Dermis blood vessel endothelial cell (primary cell): ENCODE data around the gene ABR. TPM values are rescaled to one million over a fixed set of nuclear protein-coding genes. Genes with fewer than 3 reads are reported as not detected.
A peak's percentile ranks its signal among the peaks of the same experiment; 100 is the strongest.
"Not testable (repeated sequence)": the region's sequence is repeated elsewhere in the genome, so short reads cannot be mapped to it uniquely, and the experiment has no call there.

ENCODE experiments used
- DNase-seq: peaks from one replicate; pipeline ENCODE4 v3.0.0; 2010
- total RNA-seq: library from RNA; depleted of rRNA; stranded (reverse); fragments of >200 nt; gene quantifications from 2 replicates; pipeline ENCODE4 v1.2.3, GENCODE V29; 2014

ABR gene
- total RNA-seq, 1 donor from 2014 or later, result 38.5 TPM

- peak; percentile 89 for DNase-seq
These were observed 200.0 kb downstream of the ABR start, which contains the start of gene NXN for GRCh38 chr17:979539-980405. Gene NXN, minus strand, starts transcription at chr17:979776.

- DNase-seq, result no peak
These were observed 200.6 kb downstream of the ABR start for GRCh38 chr17:979212-979538.

- peak; percentile 50 for DNase-seq
These were observed 201.4 kb downstream of the ABR start for GRCh38 chr17:978103-979093.

DNA sequence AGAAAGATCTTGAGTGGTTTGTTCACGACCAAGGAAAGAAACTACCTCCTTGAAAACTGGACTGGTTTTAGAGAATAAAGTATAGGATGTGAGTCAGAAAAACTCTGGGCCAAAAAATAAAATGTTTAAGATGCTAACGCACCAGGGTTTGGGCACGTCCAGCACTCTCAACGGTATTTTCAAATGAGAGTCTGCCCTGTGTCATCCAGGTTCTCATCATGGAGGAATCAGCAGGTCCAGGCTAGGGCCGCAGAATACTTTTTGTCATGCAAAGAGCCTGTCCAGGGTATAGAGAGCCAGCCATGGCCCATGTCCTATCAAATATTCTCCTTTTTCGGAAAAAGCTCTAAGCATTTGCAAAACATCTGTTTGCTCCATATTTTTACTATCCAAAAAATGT is 202.6 kb downstream of the ABR start:
- DNase-seq, result peak; percentile 34

DNA sequence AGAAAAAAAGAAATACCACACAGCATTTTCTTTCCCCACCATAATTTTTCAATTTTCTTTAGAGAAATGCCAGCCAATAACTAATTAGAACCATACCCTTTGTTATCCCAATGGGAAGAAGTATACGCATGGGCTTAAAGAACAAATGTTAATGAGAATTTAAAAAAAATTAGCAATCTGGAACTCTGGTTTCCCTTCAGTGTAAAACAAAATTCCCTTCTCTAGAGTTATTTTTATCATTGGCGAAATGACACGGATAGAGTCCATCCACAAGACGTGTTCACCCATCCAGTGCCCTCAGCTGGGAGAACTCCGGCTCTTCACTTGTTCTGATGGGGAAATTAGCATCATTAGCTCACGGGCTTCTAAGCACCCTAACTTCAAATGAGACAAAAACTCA is 203.5 kb downstream of the ABR start:
- DNase-seq, result no peak

DNA sequence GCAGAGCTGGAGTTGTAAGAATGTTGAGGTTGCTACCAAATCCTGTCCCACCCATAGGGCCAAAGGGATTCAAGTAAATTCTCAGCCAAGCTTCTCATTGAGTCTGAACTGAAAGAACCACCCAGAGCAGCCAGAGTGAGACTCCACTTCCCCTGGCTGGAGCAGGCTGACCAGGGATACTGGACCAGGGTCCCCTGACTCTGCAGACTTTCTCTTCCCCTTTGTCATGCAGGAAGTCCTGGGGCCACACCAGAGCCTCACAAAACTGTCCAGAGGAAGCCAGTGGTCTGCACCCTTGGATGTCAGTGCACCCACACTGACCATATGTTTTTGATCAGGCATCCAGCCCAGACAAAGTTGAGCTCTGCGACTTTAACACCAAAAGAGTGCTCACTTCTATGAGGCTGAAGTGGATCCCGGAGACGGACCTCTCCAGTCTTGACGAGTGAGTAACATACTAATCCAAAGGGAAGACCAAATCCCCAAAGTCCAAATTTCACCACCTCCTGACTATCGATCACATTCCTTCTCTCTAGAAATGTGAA is 204.3 kb downstream of the ABR start:
- DNase-seq, result no peak

- not testable (repeated sequence) for DNase-seq
These were observed 205.0 kb downstream of the ABR start for GRCh38 chr17:974778-975177.

- no peak for DNase-seq
These were observed 206.7 kb downstream of the ABR start for GRCh38 chr17:973053-973452.

- not testable (repeated sequence) for DNase-seq
These were observed 207.9 kb downstream of the ABR start for GRCh38 chr17:971861-972260.

GRCh38 chr17:970364-970763 is 209.4 kb downstream of the ABR start:
- no peak for DNase-seq

DNA sequence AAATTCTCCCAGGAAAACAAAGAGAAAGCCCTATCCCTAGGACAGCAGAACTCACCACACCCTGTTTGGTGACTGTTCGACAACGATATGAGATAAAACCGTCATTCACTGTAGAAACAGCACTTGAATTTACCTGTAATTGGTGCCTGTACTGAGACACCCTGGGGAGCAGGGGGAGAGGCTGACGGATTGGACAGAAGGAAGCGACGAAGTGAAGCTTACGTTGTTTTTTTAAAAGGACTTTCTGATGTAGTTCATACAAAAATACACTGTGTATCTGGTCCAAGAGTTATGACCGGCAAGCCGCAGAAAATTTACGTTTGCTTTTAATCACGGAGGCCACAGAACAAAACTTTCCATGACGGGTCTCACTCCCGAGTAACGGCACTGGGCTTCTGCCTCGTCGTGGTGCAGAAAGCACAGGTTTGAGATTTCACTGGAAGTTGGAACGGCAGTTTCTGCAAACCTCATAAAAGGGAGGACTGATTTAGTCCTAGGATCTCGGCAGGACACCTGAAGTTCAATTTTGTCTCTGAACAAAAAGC is 209.9 kb downstream of the ABR start:
- DNase-seq, result peak; percentile 41

- peak; percentile 36 for DNase-seq
These were observed 210.7 kb downstream of the ABR start for GRCh38 chr17:968812-969730.

- no peak for DNase-seq
These were observed 212.7 kb downstream of the ABR start for GRCh38 chr17:967122-967521.

- no peak for DNase-seq
These were observed 214.3 kb downstream of the ABR start for GRCh38 chr17:965311-965989.

- no peak for DNase-seq
These were observed 214.9 kb downstream of the ABR start for GRCh38 chr17:964876-965275.

DNA sequence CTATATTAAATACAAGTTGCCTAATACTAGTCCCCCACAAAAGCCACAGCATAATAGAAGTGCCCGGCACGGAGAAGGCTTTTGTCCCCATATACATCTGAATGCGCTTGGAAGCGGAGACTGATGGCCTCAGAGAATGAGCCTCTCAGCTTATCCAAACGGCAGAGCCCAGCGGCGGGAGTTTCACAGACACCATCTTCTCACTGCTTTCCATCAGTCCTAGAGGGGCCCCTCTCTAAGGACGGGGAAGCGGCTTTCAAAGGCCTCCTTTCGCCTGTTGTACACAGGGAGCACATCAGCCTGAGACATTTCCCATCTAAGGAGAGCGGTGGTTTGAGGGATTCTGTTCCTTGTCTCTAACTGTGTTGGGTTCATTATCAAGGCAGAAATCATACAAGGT is 217.1 kb downstream of the ABR start:
- DNase-seq, result no peak

- DNase-seq, result no peak
These were observed 217.6 kb downstream of the ABR start for GRCh38 chr17:962166-962565.

DNA sequence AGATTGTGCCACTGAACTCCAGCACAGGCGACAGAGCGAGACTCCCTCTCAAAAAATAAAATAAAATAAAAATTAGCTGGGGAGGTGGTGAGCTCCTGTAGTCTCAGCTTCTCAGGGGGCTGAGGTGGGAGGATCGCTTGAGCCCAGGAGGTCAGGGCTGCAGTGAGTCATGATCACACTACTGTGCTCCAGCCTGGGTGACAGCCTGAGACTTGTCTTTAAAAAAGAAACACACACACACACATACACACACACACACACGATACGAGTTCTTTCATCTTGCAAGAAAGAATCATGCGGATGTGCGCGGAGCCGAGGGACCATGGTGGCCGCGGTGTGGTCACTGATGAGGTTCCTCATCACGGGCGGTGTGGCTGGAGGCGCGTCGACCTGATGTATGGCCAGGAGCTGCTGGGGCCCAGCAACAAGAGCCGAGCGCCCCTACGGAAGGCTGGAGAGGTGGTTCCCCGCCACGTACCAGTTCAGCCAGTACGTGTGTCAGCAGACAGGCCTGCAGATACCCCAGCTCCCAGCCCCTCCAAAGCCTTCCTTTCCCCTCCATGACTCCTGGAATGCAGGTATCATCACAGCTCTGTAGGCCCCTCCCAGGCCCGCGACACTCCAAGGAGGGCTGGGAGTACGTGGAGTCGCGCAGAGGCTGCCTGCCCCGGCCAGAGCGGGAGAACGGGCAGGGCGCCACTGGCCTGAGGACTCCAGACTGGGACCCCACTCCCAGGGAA is 220.9 kb downstream of the ABR start:
- DNase-seq, result no peak

GRCh38 chr17:957856-958421 is 221.8 kb downstream of the ABR start:
- DNase-seq, result no peak

DNA sequence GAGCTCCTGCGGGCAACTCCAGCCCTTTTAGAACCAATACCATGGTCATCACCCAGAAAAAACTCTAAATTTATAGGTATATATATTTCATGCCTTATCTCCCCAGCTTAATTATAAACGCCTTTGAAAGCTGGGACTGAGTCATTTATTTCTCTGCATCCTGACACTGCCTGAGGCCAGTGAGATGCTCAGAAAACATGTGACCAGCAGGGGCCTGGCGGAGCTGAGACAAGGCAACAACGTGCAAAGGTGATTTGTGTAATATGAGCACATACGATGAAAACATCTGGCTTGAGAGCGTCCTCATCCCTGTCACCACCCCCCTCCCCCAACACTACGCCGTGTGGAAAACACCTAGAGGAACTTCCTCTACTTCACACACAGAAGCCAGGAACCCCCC is 222.9 kb downstream of the ABR start:
- DNase-seq, result peak; percentile 50
